GM19043 (cell line): Measurements from ENCODE around the gene KLK13.

Experiments
- ATAC-seq: cut with Tn5 transposase; IDR thresholded peaks from one replicate; pipeline ENCODE4 v1.9.1; 2021; ENCODE audit warnings: low read depth; ENCODE audit not compliant: unreplicated experiment

KLK13 gene

DNA sequence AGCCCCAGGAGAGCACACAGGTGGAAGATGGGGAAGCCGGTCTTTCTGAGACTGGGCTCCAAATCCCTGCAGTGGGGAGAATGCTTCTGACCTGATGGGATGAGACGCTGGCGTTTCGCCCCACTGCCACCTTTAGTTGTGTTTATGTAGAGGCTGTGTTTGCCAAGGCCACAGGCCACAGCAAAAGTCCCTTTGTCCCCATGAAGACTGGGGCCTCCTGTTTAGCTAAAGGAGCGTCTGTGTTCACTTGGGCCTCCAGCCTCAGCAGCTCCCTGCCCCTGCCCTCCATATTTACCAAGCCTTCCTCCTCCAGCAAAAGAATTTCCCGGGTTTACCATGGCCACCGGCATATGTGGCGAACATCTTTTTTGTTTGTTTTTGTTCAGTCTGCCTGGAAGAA is 28.2 kb upstream of the KLK13 start:
- ATAC-seq: no peak

DNA sequence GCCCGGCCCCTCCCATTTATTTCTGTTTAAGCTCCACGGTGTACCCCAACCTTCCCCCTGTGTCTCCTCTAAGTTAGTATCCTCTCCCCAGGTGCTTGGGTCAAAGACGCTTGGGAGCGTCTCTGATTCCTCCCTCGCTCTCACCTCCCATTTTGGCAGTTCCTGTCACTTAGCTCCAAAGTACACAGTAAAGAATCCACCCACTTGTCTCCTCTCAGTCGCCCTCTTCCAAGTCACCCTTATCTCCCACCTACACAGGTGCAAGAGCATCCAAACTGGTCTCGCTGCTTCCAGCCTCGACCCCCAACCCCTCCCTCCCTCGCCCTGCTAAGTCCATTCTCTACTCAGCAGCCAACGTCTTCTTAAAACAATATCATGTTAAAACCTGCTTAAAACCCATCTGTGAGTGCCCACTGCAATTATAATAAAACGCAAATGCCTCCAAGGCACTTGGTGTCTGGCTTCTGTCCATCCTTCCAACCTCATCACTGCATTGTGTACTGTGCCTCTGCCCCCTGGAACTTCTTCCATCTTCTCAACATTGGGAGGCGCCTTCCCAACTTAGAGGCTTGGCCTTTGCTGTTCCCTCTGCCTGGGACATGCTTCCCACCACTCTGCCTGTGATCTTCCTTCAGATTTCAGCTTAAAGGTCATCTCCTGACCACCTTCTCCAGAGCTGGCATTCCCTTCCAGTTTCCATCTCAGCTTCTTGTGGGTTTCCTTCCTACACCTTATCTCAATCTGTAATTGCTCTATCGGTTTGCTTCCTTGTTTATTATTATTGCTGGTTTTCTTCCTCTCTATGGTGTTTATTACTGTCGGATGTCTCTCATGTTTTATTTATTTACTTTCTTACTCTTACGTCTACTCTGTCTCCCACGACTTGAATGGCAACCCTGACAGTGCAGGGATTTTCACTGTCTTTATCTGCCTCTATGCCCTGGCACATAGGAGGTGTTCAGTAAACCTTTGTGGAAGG is 27.3 kb upstream of the KLK13 start:
- ATAC-seq: no peak

DNA sequence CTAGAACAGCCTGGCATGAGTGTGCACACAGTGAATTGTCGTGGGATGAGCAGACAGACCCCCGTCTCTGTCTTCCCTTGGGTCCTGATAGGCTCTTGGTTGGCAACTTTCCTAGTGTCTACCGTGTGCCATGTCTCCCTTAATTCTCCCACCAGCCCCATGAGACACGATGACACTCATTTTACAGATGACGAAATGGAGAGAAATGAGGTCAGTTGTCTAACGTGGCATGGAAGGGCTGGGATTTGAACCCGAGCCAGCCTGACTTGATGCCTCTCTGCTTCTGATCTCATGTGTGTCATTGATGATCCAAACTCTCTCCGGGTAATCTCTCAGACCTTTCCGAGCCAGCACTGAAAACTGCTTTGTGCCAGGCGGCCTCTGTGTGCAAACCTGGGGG is 26.2 kb upstream of the KLK13 start:
- ATAC-seq: no peak

DNA sequence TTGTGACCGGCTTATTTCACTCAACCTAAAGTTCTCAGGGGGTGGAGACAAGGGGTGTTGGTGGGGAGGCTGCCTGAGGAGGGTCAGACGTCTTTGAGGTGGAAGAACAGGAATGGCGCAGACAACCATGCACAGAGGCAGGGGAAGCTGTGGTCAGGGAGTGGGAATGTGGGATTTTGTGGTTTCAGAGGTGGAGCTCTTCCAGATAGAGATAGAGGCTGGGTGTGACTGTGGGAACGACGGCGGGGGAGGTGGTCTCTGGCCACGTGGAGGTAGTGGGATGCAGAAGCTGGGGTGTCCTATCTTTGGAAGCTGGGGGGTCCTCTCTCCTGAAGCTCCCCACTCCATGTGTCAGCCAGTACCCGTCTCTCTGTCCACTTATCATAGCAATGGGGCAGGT is 25.6 kb upstream of the KLK13 start:
- no peak for ATAC-seq

DNA sequence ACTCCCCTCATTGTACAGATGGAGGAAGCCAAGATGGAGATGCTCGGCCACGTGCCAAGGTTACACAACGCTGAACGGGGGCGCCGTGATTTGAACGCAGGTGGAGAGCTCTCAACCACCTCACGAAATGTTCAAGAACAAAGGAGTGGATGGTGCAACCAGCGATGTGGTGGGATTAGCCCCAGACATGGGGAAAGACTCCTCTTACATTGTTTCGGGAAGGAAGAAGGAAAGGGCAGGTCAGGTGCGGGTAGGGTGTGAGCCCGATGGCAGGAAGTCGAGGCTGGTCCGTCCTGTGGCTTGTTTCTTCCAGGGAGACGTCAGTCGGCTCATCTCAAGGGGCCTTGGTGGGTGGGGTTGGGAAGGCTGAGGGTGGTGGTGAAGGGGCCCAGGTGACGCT is 24.9 kb upstream of the KLK13 start:
- no peak for ATAC-seq

DNA sequence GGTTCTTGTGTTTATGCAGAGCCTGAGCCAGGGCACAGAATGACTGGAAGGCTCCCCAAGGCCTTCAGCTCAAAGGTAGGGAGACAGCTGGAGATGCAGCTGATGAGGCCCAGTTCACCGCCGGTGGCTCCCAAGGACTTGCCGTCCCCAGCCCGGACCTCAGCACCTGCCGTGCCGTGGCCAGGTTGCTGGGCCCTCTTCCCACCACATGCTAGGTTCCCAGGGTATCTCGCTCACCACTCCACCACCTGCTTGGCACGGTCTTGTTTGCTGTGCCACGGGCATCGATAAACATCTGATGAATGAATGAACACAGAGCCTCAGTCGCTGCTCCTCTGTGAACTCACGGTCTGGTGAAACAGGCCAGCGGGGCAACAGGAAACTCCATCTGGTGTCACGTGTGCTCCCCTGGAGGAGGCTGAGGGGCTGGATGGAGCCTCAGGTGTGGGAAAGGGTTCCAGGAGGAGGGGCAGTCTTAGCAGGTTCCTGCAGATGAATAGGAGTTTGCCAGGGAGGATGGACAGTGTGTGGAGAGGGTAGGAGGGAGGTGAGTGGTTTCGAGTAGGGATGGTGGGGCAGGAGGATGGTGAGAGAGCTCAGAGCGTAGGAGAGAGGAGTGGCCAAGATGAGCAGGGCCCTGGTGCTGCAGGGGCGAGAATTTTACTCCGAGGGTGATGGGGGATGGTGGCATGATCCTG is 21.4 kb upstream of the KLK13 start:
- no peak for ATAC-seq

DNA sequence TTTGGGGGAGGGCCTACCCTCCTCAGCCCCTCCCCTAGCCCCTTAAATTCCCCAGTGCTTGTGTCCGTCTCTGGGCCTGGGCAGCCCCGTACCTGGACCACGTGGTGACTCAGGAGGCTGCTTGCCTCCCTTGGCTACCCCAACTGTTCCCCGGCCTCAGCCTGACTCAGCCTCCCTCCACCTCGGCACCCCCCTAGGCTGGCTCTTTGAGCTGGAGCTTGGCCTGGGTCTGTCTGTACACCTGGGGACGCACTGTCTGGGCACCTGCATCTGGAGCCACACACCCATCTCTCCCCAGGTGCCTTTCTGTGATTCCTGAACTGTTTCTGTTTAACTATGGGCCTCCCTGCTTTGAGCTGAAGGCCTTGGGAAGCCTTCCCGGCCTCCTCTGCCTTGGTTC is 19.6 kb upstream of the KLK13 start:
- no peak for ATAC-seq

DNA sequence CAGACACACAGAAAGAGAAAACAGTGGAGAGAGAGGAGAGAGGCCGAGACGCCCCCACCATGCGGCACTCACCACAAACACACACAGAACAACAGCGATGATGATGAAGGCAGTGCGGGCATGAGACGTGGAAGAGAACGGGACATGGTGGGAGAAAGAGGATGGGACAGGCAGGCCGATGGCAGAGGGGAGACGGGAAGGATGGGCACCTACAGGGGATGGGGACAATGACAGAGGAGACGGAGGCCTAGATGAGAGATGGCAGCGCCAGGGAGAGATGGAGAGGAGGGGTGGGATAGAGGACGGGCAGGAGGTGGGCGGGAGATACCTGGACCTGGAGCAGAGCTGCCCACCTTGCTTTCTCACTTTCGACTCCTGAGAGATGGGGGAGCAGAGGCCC is 18.9 kb upstream of the KLK13 start:
- ATAC-seq: no peak

DNA sequence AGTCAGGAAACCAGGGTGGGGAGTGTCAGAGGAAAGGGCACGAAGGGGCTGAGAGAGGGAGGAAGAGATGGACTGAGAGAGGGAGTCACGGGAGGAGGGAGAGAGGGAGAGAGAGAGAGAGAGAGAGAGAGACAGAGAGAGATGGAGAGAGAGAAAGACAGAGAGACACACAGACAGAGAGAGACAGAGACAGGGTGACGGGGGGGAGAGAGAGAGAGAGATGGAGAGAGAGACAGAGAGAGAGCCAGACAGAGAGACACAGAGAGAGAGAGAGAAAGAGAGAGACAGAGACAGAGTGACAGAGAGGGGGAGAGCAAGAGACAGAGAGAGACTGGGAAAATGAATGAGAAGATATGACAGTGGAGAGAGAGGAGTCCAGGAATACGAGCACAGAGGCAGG is 18.3 kb upstream of the KLK13 start:
- ATAC-seq: no peak

DNA sequence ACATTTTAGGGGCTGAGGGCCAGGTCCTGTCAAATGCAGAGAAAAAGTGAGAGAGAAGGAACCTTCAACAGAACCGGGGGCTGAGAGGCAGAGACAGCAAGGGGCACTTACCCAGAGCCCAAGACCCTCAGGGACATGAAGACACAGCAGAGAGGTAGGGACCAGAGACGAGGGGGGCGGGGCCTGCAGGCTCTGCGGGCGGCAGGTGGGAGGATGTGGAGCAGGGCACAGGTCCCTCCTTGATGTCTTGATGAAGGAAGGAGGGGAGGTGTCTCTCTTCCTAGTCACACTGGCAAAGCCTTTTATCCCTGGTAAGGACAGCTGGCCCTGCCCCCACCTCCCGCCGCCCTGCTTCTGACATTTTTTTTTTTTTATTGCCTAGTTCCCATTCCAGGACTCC is 17.7 kb upstream of the KLK13 start, which contains the start of gene KLK14:
KLK14 (minus strand) TSS at position 277 of the 400 bp plus-strand sequence; CDS start at position 4, 273 bp downstream.
- ATAC-seq: no peak

DNA sequence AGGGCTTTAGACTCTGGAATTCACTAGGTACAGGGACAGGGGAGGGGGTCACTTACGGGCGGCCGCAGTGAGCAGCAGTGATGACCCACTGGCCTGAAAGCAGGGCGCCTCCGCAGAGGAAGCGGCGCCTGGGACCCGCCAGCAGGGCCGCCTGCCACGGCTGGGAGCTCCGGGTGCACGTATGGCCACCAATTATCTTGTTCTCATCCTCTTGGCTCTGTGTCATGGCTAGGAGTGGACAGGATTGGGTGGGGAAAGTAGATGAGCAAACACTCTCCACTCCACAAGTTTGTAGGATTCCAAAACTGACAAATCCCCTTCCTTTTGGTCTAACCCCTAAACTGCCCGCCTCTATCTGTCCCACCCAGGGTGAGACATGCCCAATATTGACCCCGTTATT is 16.6 kb upstream of the KLK13 start:
- ATAC-seq: no peak

DNA sequence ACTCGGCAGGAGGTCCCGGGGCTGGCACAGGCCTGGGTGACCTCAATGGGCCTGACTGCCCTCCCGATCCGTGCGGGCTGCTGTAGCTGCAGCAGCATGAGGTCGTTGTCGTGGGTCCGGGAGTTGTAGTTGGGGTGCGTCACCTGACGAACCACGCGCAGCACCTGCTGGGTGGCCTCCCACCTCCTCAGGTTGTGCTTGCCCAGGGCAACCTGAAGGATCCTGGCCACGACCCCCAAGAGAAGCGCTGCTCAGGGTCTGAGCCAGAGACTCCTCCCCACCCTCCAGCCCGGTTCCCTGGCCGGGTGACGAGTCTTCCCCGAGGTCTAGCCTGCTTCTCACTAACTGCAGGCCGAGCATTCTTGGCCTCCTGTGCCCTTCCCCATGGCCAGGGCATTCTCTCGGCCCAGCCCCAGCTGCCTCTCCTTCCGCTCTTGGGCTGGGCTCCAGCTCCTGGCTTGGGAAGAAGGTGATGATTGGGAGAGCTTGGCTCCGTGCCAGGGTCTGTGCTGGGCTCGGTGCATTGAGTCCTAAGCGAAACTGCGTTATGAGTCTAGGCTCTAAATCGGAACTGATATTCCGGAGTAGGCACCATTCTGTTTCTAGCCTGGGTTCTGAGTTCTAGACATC is 14.7 kb upstream of the KLK13 start:
- ATAC-seq: no peak

DNA sequence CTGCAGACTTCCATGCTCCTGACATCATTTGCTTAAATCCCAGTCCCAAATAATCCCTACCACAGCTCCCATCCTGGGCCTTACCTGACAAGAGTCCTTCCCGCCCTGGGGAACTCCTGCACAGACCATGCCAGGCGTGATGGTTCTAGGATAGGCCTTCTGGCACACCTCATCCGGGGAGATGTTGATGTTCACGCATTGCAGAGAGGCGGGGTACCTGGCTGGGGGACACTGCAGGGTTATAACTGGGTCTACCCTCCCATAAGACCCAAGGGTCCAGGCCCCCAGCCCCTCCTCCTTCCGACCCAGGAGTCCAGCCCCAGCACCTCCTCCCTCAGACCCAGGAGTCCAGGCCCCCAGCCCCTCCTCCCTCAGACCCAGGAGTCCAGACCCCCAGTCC is 13.8 kb upstream of the KLK13 start:
- ATAC-seq: no peak

DNA sequence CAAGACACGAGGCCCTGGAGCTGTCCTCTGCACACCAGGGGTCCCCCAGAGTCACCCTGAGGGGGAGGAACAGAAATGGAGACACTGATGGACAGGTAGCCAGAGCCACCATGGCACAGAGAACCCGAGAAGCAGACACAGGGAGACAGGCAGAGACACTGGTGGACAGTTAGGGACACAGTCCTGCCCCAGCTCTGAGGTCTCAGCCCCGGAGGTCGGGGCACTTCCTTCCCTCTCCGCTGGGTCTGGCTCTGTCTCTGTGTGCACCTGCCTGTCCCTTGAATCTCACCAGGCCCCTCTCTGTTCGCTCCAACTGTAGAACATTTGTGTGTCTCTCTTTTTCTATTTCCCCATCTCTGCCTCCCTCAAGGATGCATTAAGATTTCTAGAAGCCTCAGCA is 13.2 kb upstream of the KLK13 start:
- no peak for ATAC-seq

DNA sequence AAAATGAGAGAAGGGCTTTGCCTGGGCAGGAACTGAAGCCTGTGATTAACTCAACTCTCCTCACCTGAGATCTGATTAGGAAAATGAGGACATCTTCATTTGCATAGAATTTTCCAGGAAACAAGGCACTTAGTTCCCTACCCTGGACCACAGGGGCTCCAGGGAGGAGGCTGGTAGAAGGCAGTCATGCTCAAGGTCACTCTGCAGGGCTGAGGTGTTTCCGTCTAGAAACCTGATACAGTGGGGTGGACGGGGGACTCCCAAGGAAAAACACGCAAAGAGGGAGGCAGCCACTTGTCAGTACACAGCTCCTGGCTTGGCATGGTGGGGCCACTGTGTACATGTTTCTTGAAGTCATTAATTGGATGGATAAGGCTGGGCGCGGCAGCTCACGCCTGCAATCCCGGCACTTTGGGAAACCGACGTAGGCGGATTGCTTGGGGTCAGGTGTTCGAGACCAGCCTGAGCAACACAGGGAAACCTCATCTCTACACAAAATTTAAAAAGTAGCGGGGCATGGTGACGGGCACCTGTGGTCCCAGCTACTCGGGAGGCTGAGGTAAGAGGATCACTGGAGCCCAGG is 11.8 kb upstream of the KLK13 start:
- no peak for ATAC-seq

DNA sequence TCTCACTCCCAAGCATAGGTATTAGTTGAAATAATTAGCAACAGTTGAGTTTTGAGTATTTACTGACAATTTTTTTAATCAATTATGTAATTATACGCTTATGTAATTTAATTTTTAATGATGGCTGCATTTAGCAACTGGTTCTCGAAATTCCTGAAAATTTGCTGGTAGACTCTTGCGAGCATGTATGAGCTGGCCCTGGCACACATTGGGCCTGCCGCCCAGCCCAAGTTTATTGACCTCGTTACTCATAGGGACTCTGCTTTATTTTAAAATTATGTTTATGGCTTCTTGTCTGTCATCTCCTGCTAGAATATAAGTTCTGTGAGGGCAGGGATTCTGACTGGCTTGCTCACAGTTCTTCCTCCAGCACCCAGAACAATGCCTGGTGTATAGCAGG is 11.1 kb upstream of the KLK13 start:
- ATAC-seq: no peak

DNA sequence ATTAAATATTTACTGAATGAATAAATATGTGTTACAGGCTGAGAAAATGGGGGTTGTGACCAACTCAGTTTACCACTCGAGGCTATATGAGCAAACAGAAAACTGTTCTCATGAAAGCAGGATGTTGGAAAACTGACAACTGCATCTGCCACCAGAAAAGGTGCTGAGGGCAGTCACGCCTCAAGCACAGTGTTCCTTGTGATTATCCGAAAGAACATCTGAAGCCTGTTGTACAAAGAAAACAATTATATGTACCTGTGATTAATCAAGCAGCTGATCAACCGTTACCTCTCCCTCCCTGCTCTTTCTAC is 6.2 kb upstream of the KLK13 start:
- no peak for ATAC-seq

DNA sequence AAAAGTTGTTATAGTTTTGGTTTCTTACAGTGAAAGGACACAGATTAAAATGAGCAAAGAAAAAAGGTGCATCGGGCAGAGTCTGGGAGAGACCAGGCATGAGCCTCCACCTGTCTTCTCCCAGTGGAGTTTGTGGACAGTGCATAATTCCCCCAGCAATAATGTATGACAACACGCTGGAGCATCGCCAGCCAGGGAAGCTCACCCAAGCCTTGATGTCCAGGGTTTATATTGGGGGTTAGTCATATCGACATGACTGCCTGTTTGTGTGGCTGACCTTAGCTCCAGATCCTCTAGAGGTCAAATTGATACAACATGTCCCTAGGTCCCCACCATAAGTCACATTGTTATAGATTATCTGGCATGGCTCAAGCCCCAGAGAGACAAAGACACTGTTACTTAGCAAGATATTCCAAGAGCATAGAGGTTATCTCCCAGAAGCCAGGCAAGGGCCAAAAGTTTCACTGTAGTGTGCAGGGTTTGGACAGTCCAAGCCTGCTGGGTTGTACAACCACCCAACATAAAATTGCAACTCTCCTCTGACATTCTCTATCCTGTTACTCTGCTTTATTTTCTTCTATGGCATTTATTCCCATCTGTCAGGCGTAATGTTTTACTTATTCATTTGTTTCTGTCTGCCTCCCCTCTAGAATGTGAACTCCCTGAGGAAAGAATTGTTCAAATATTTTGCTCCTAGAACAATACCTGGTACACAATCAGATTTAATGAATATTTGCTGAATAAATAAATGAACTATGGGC is 5.6 kb upstream of the KLK13 start:
- ATAC-seq: no peak

DNA sequence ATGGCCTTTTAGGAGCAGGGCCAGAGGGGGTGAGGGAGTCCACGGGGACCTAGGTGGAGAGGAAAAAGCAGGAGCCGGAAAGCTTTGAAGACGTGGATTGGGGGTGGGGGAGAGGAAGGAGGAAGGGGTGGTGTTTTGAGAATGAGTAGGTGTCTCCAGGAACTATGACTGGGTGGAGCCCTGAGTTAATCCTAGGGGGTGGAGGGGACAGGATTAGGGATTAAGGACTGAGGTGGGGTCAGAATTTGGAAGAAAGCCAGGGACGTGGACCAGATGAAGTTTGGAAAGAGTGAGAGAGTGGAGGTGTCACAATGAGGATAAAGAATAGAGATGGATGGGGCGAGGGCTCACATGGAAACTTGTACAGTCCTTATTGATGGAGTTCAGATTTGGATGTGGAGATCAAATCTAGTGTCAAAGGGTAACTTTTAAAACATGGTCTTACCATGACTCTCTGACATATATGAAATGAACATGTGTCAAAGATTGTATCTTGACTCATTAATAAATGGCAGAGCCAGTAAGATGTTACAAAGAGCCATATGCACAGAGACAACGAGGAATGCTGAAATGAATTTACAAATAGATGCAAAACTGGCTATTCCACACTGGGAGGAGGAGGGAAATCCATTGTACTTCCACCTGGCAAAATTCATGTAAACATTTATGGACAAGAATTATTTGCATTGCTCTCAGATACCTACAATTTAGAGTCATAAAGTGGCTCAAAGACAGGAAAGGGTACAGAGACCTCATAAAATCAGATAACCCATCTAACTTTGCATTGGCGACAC is 1.7 kb upstream of the KLK13 start:
- no peak for ATAC-seq
